Stimulated activated naive CD8-positive, alpha-beta T cell treated with anti-CD3 and anti-CD28 coated beads, Interleukin-15, Interleukin-2, amounts not matched to agents 100 ng/mL and 50 ng/mL, for 24 hours (primary cell): ENCODE data around the gene EEF1A2.

ENCODE experiments used
- H3K27ac Mint-ChIP-seq: one replicate; pipeline ENCODE4 v1.8.0; 2021; ENCODE audit warnings: mild to moderate bottlenecking, mixed read lengths
- H3K27me3 Mint-ChIP-seq: one replicate; pipeline ENCODE4 v1.8.0; 2021; ENCODE audit warnings: mixed read lengths
- H3K36me3 Mint-ChIP-seq: one replicate; pipeline ENCODE4 v1.8.0; 2021; ENCODE audit warnings: low read depth, mixed read lengths
- H3K4me1 Mint-ChIP-seq: one replicate; pipeline ENCODE4 v1.8.0; 2021; ENCODE audit warnings: low read depth, mixed read lengths
- H3K4me3 Mint-ChIP-seq: one replicate; pipeline ENCODE4 v1.8.0; 2021; ENCODE audit warnings: mild to moderate bottlenecking, mixed read lengths
- H3K9me3 Mint-ChIP-seq: one replicate; pipeline ENCODE4 v1.8.0; 2021; ENCODE audit warnings: mixed read lengths

The EEF1A2 gene

GRCh38 chr20:63502671-63503172, 3.8 kb upstream of the EEF1A2 start:
- Mint-ChIP-seq H3K27me3 (peaks cover 22% of the 10 kb centered on the region), H3K4me1 (peaks cover 3% of the 10 kb centered on the region), H3K9me3 (peaks cover 4% of the 10 kb centered on the region), H3K4me3 (no peak overlapping the region), H3K36me3 (no peaks in the 10 kb centered on the region), H3K27ac (no peak overlapping the region)

- Mint-ChIP-seq H3K9me3 (peaks cover 4% of the 10 kb centered on the region), H3K27me3 (peaks cover 22% of the 10 kb centered on the region), H3K4me1 (peaks cover 3% of the 10 kb centered on the region), H3K36me3 (no peaks in the 10 kb centered on the region), H3K27ac (no peak overlapping the region), H3K4me3 (no peak overlapping the region)
These were observed 3.2 kb upstream of the EEF1A2 start for GRCh38 chr20:63501818-63502670.

- no peaks in the 10 kb centered on the region for H3K36me3 Mint-ChIP-seq
- H3K4me3 Mint-ChIP-seq, result no peak overlapping the region
- H3K27me3 Mint-ChIP-seq, result peaks cover 24% of the 10 kb centered on the region
- peaks cover 4% of the 10 kb centered on the region for H3K4me1 Mint-ChIP-seq
- no peak overlapping the region for H3K27ac Mint-ChIP-seq
- peaks cover 4% of the 10 kb centered on the region for H3K9me3 Mint-ChIP-seq
These were observed 2.3 kb upstream of the EEF1A2 start for GRCh38 chr20:63500902-63501817.

- H3K27ac Mint-ChIP-seq, result no peak overlapping the region
- H3K27me3 Mint-ChIP-seq, result peaks cover 25% of the 10 kb centered on the region
- peaks cover 4% of the 10 kb centered on the region for H3K9me3 Mint-ChIP-seq
- no peak overlapping the region for H3K4me3 Mint-ChIP-seq
- no peaks in the 10 kb centered on the region for H3K36me3 Mint-ChIP-seq
- peaks cover 5% of the 10 kb centered on the region for H3K4me1 Mint-ChIP-seq
These were observed 1.4 kb upstream of the EEF1A2 start for GRCh38 chr20:63500151-63500901.

GRCh38 chr20:63499338-63499969, 571 bp upstream of the EEF1A2 start:
- Mint-ChIP-seq H3K4me1 (peaks cover 5% of the 10 kb centered on the region), H3K9me3 (no peaks in the 10 kb centered on the region), H3K4me3 (no peak overlapping the region), H3K27me3 (peaks cover 19% of the 10 kb centered on the region), H3K36me3 (no peaks in the 10 kb centered on the region), H3K27ac (no peak overlapping the region)

GRCh38 chr20:63497946-63498935, 642 bp downstream of the EEF1A2 start:
- no peak overlapping the region for H3K27ac Mint-ChIP-seq
- H3K4me3 Mint-ChIP-seq, result no peak overlapping the region

GRCh38 chr20:63497138-63497945, 1.5 kb downstream of the EEF1A2 start:
- H3K4me1 Mint-ChIP-seq, result peaks cover 5% of the 10 kb centered on the region
- peaks cover 13% of the 10 kb centered on the region for H3K27me3 Mint-ChIP-seq
- no peak overlapping the region for H3K4me3 Mint-ChIP-seq
- H3K36me3 Mint-ChIP-seq, result no peaks in the 10 kb centered on the region
- H3K27ac Mint-ChIP-seq, result no peak overlapping the region
- H3K9me3 Mint-ChIP-seq, result no peaks in the 10 kb centered on the region

More at GRCh38 chr20:63497946-63498935, 642 bp downstream of the EEF1A2 start:
- Mint-ChIP-seq H3K9me3 (no peaks in the 10 kb centered on the region), H3K27me3 (peaks cover 13% of the 10 kb centered on the region), H3K4me1 (peaks cover 5% of the 10 kb centered on the region), H3K36me3 (no peaks in the 10 kb centered on the region)

- peaks cover 5% of the 10 kb centered on the region for H3K4me1 Mint-ChIP-seq
- no peaks in the 10 kb centered on the region for H3K9me3 Mint-ChIP-seq
- H3K27ac Mint-ChIP-seq, result no peak overlapping the region
- H3K4me3 Mint-ChIP-seq, result no peak overlapping the region
- peaks cover 13% of the 10 kb centered on the region for H3K27me3 Mint-ChIP-seq
- no peaks in the 10 kb centered on the region for H3K36me3 Mint-ChIP-seq
These were observed 2.2 kb downstream of the EEF1A2 start for GRCh38 chr20:63496596-63497120.

- no peaks in the 10 kb centered on the region for H3K9me3 Mint-ChIP-seq
- peaks cover 9% of the 10 kb centered on the region for H3K27me3 Mint-ChIP-seq
- H3K4me1 Mint-ChIP-seq, result peaks cover 5% of the 10 kb centered on the region
- H3K4me3 Mint-ChIP-seq, result peak overlapping the region; percentile 32
- H3K36me3 Mint-ChIP-seq, result no peaks in the 10 kb centered on the region
- no peak overlapping the region for H3K27ac Mint-ChIP-seq
These were observed 2.9 kb downstream of the EEF1A2 start for GRCh38 chr20:63495741-63496595.

GRCh38 chr20:63495167-63495720, 3.6 kb downstream of the EEF1A2 start:
- Mint-ChIP-seq H3K4me1 (peaks cover 5% of the 10 kb centered on the region), H3K9me3 (no peaks in the 10 kb centered on the region), H3K36me3 (no peaks in the 10 kb centered on the region), H3K4me3 (no peak overlapping the region), H3K27ac (no peak overlapping the region), H3K27me3 (peaks cover 12% of the 10 kb centered on the region)

- H3K36me3 Mint-ChIP-seq, result no peaks in the 10 kb centered on the region
- no peaks in the 10 kb centered on the region for H3K9me3 Mint-ChIP-seq
- peaks cover 5% of the 10 kb centered on the region for H3K4me1 Mint-ChIP-seq
- H3K4me3 Mint-ChIP-seq, result no peak overlapping the region
- peaks cover 15% of the 10 kb centered on the region for H3K27me3 Mint-ChIP-seq
- no peak overlapping the region for H3K27ac Mint-ChIP-seq
These were observed 4.3 kb downstream of the EEF1A2 start for GRCh38 chr20:63494420-63495166.
